MCF 10A (cell line): ENCODE measurements around the gene ACOX1. TPM values are rescaled to one million over a fixed set of nuclear protein-coding genes. Genes with fewer than 3 reads are reported as not detected.
A peak's percentile ranks its signal among the peaks of the same experiment; 100 is the strongest.

Experiments
- BruUV-seq: library from RNA; stranded (reverse); fragments of 400-500 nt; replicated peaks from 2 replicates; lab custom pipeline; 2021; lab: Mats Ljungman, UMichigan
- CTCF ChIA-PET: fragments of 300-600 bp; sonication (Branson Sonifier 250); formaldehyde crosslinking; extraction: SDS; loops from one replicate; lab custom pipeline; 2021; ENCODE audit warnings: antibody characterized with exemption, inconsistent platforms; lab: Yijun Ruan, JAX
- POLR2A ChIA-PET: fragments of 300-600, 350-650 bp; sonication (Branson Sonifier 250); formaldehyde crosslinking; extraction: SDS; loops from one replicate; lab custom pipeline; 2020; ENCODE audit warnings: antibody characterized with exemption, inconsistent platforms; lab: Yijun Ruan, JAX
- DNase-seq: peaks from one replicate; pipeline ENCODE4 v3.0.0-alpha.2; 2018; ENCODE audit not compliant: unreplicated experiment
- H3K27ac Mint-ChIP-seq: one replicate; pipeline ENCODE4 v1.8.0; 2022; ENCODE audit warnings: mild to moderate bottlenecking, low read depth, mixed read lengths; ENCODE audit not compliant: unreplicated experiment
- H3K27me3 Mint-ChIP-seq: one replicate; pipeline ENCODE4 v1.8.0; 2022; ENCODE audit warnings: mixed read lengths; ENCODE audit not compliant: insufficient read depth, unreplicated experiment
- H3K36me3 Mint-ChIP-seq: one replicate; pipeline ENCODE4 v1.8.0; 2022; ENCODE audit warnings: mild to moderate bottlenecking, moderate library complexity, mixed read lengths; ENCODE audit not compliant: insufficient read depth, unreplicated experiment
- H3K4me1 Mint-ChIP-seq: one replicate; pipeline ENCODE4 v1.8.0; 2022; ENCODE audit warnings: mixed read lengths; ENCODE audit not compliant: insufficient read depth, unreplicated experiment
- H3K4me3 Mint-ChIP-seq: one replicate; pipeline ENCODE4 v1.8.0; 2022; ENCODE audit warnings: mild to moderate bottlenecking, moderate library complexity, mixed read lengths; ENCODE audit not compliant: unreplicated experiment
- H3K9me3 Mint-ChIP-seq: one replicate; pipeline ENCODE4 v1.8.0; 2022; ENCODE audit warnings: mixed read lengths; ENCODE audit not compliant: unreplicated experiment
- CTCF ChIP-seq: fragments of 200-600 bp; IDR thresholded peaks from one replicate; pipeline ENCODE4 v1.8.0; 2022; ENCODE audit warnings: antibody characterized with exemption, mild to moderate bottlenecking; ENCODE audit not compliant: unreplicated experiment
- intact Hi-C: fragments of 100-400 bp; cut with micrococcal nuclease; formaldehyde crosslinking; loops from 2 replicates; pipeline ENCODE4 v1.14.1; 2022
- total RNA-seq: library from RNA; stranded (reverse); gene quantifications from 2 replicates; pipeline ENCODE4 v1.2.3, GENCODE V29; 2022

Gene ACOX1
- total RNA-seq, 1 experiment from 2014 or later, result 23.4 TPM

- intact Hi-C loops, result loop anchor here (5.0 kb wide), 1 partner anchor 36 kb away; the partner anchor contains the start of genes ACOX1 and TEN1
- no peaks in the 10 kb centered on the region for H3K27me3 Mint-ChIP-seq
- peaks cover 10% of the 10 kb centered on the region for H3K4me1 Mint-ChIP-seq
- ChIA-PET POLR2A (interaction anchor here (0.6 to 1.3 kb wide), 12 partner anchors 8 to 158 kb away, joined by 3 to 9 read pairs (median 4); partner anchors contain the start of genes ACOX1, TEN1 and WBP2), CTCF (interaction anchor here (0.8 to 3.3 kb wide), 2 partner anchors 64 to 72 kb away, joined by 3 to 9 read pairs; no protein-coding TSS in a partner anchor)
- H3K9me3 Mint-ChIP-seq, result no peaks in the 10 kb centered on the region
- peaks cover 6% of the 10 kb centered on the region for H3K36me3 Mint-ChIP-seq
- no TSS peak for BruUV-seq
- no peak for DNase-seq
- H3K4me3 Mint-ChIP-seq, result peak overlapping the region; percentile 78
- peak overlapping the region; percentile 74 for H3K27ac Mint-ChIP-seq
- TF ChIP-seq CTCF, result no peak
These were observed 37.5 kb downstream of the ACOX1 start for GRCh38 chr17:75941442-75941819.

- DNase-seq, result peak; percentile 96
- POLR2A ChIA-PET, result interaction anchor here (0.6 to 1.3 kb wide), 14 partner anchors 9 to 466 kb away, joined by 3 to 9 read pairs (median 4); partner anchors contain the start of genes ACOX1, TEN1 and WBP2
- BruUV-seq, result no TSS peak
- TF ChIP-seq CTCF, result no peak
- CTCF ChIA-PET, result interaction anchor here (0.8 to 3.3 kb wide), 3 partner anchors 36 to 73 kb away, joined by 3 to 9 read pairs (median 3); partner anchors contain the start of gene MRPL38
- H3K4me3 Mint-ChIP-seq, result peak within 1 kb of the TSS; percentile 78
- H3K36me3 Mint-ChIP-seq, result peaks cover under 1% of the 10 kb centered on the region
- H3K9me3 Mint-ChIP-seq, result no peaks in the 10 kb centered on the region
- intact Hi-C loops, result loop anchor here (5.0 kb wide), 1 partner anchor 36 kb away; the partner anchor contains the start of genes ACOX1 and TEN1
- H3K27ac Mint-ChIP-seq, result peak within 1 kb of the TSS; percentile 74
- peaks cover 10% of the 10 kb centered on the region for H3K4me1 Mint-ChIP-seq
- H3K27me3 Mint-ChIP-seq, result no peaks in the 10 kb centered on the region
These were observed 38.1 kb downstream of the ACOX1 start, which contains the start of gene FBF1 for GRCh38 chr17:75940727-75941441. Gene FBF1 (minus strand): TSS chr17:75941042. CDS start chr17:75938149, 2,893 bp downstream.

- no peak overlapping the region for H3K27ac Mint-ChIP-seq
- no peaks in the 10 kb centered on the region for H3K36me3 Mint-ChIP-seq
- intact Hi-C loops, result no loop called here
- no peaks in the 10 kb centered on the region for H3K9me3 Mint-ChIP-seq
- no peak overlapping the region for H3K4me3 Mint-ChIP-seq
- no peaks in the 10 kb centered on the region for H3K27me3 Mint-ChIP-seq
- no peak for TF ChIP-seq CTCF
- peaks cover 10% of the 10 kb centered on the region for H3K4me1 Mint-ChIP-seq
- ChIA-PET CTCF (interaction anchor here (0.6 kb wide), 1 partner anchor 25 kb away, joined by 3 read pairs; no protein-coding TSS in a partner anchor), POLR2A (no interaction called here)
- BruUV-seq, result no TSS peak
- DNase-seq, result no peak
These were observed 41.3 kb downstream of the ACOX1 start for GRCh38 chr17:75937652-75938051.

GRCh38 chr17:75933808-75934207 lies 45.2 kb downstream of the ACOX1 start:
- Mint-ChIP-seq H3K9me3 (no peaks in the 10 kb centered on the region), H3K27me3 (no peaks in the 10 kb centered on the region), H3K4me1 (no peaks in the 10 kb centered on the region), H3K27ac (no peak overlapping the region), H3K4me3 (no peak overlapping the region), H3K36me3 (no peaks in the 10 kb centered on the region)
- TF ChIP-seq CTCF, result no peak
- no peak for DNase-seq
- ChIA-PET POLR2A (interaction anchor here (0.7 to 1.1 kb wide), 2 partner anchors 14 to 65 kb away, joined by 3 read pairs; no protein-coding TSS in a partner anchor), CTCF (interaction anchor here (0.6 to 1.3 kb wide), 4 partner anchors 14 to 410 kb away, joined by 3 to 5 read pairs (median 3); no protein-coding TSS in a partner anchor)
- BruUV-seq, result no TSS peak
- intact Hi-C loops, result no loop called here
